GM20431 (cell line): Measurements from ENCODE around the gene NEGR1.

ENCODE experiments used
- in situ Hi-C: fragments of 300-500 bp; cut with MseI, MboI; formaldehyde crosslinking; loops from one replicate; pipeline ENCODE4 v1.15.0; 2020; ENCODE audit warnings: low sequenced_read_pairs; ENCODE audit not compliant: unreplicated experiment

NEGR1 gene

DNA sequence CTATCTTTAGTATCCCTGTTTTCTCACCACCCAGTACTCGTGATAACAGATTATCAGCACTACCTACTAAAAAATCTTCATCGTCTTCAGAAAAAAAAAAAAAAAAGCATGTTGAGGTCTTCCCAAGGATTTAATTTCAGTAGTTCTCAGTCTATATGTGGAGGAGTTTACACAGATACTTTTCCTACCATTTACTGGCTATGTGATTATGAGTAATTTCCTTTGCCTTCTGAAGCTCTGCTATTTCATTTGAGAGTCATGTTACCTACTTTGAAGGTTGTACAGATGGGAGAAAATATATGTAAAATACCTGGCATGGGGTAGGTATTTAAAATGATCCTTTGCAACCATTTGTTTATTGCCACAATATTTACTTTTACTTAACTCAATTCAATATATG, 399.7 kb downstream of the NEGR1 start:
- in situ Hi-C loops = no loop called here

GRCh38 chr1:71882226-71882625, 400.1 kb downstream of the NEGR1 start:
- in situ Hi-C loops = no loop called here

- in situ Hi-C loops = no loop called here
Measured at GRCh38 chr1:71881611-71882010, 400.7 kb downstream of the NEGR1 start.

- in situ Hi-C loops = no loop called here
Measured at GRCh38 chr1:71869326-71869725, 413.0 kb downstream of the NEGR1 start.

- in situ Hi-C loops = no loop called here
Measured at GRCh38 chr1:71862756-71863155, 419.6 kb downstream of the NEGR1 start.

- in situ Hi-C loops = no loop called here
Measured at GRCh38 chr1:71861022-71861421, 421.3 kb downstream of the NEGR1 start.

DNA sequence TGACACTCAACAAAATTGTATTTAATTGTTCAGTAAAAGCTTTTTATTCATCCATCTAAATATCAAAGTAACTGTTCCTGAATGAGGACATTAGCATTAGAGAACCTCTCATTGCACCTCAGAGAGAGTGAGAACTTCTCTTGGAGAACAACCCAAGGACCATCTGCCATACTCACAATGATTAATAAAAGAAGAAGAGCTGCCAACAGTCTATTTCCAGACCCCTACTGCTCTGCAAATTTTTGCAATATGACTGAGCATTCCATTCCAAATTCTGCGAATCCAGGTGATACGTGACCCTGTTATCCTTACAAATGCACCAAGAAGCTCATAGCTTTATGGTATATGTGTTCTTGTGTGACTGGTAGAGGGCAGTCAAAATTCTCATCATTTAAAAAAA, 422.5 kb downstream of the NEGR1 start:
- in situ Hi-C loops = no loop called here

DNA sequence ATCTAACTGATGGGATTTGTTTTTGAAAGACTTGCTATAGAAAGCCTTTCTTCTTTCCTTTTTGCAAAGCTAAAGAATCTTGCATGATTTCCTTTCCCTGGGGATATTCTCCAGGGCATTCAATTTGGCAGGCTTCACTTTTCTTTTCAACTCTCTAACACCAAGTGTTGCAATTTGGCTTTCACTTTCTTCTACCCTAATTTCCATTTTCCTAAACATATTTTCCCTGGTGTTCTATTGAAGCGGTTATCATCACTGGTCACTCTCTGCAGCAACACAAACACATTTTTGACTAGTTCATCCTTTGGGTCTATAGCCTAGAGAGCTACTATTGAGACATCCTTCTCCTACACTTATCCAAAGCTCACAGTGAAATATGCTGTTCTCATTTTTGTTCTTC, 424.5 kb downstream of the NEGR1 start:
- in situ Hi-C loops = no loop called here

DNA sequence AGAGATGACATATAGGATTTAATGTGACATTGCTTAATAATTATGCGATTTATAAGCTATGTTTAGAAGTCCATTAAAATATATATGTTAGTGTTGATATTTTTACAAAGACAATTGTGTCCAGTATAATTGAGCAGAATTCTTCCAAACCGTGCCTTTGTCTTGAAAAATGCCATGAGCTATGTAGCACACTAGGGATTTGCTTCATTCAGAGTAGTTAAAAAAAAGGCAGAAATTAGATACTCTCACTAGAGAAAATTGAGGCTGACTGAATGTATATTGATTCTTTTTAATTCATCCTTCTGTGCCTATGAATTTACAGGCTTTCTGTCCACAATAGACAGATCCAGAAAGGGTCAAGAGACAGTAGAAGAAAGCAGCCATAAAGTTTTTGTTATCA, 429.0 kb downstream of the NEGR1 start:
- in situ Hi-C loops = no loop called here

DNA sequence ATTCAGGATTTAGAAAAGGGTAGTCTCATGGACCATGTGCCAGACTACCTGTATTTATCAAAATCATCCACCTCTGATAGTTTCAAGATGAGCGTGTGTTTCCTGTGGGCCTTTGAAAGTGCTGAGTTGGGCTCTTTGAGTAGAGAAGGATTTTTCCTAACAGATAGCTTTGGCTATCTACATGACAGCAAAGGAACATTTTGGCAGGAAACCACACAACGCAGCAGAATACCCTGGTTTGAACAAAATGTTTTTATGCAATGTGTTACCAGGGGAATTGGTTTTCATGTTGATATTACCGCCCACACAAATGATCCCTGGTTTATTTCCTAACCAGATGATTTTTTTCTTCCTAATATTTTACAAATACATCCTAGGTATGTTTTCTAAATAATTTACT, 431.4 kb downstream of the NEGR1 start:
- in situ Hi-C loops = no loop called here

- in situ Hi-C loops = no loop called here
Measured at GRCh38 chr1:71850515-71850914, 431.8 kb downstream of the NEGR1 start.

- in situ Hi-C loops = no loop called here
Measured at GRCh38 chr1:71843012-71843411, 439.3 kb downstream of the NEGR1 start.

DNA sequence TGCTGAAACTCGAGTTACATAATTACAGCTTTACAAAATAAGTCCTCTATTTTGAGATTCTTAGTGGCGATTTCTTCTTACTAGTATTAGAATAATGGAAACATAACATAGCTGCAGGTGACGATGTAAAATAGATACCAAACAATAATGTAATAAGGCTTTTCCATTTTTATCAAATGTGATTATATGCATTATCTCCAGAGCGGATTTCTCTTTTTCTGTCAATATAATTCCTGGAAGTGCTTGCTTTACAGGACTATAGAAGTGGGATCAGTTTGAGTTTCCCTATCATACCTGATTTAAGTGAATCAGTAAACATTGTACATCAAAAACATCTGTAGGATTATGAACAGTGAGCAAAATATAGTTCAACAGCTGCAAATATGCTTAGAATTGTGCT, 442.5 kb downstream of the NEGR1 start:
- in situ Hi-C loops = no loop called here

DNA sequence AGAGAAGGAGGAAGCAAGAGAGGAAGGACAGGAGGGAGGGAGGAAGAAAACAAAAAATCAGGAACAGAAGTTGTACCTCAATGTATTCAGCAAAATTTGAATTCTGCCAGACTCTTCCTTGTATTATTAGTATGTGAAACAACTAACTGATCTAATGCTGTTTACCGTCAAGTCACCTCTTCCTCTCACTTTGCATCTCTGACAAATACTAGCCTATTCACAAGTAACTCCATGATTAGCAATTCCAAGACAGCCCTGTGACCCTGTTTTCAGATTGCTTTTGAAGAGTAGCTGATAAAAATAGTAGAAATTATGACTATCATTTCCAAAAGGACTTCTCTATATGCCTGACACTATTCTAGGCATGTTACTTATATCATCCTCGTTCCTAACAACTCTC, 445.4 kb downstream of the NEGR1 start:
- in situ Hi-C loops = no loop called here

- in situ Hi-C loops = no loop called here
Measured at GRCh38 chr1:71835442-71835813, 446.9 kb downstream of the NEGR1 start.

DNA sequence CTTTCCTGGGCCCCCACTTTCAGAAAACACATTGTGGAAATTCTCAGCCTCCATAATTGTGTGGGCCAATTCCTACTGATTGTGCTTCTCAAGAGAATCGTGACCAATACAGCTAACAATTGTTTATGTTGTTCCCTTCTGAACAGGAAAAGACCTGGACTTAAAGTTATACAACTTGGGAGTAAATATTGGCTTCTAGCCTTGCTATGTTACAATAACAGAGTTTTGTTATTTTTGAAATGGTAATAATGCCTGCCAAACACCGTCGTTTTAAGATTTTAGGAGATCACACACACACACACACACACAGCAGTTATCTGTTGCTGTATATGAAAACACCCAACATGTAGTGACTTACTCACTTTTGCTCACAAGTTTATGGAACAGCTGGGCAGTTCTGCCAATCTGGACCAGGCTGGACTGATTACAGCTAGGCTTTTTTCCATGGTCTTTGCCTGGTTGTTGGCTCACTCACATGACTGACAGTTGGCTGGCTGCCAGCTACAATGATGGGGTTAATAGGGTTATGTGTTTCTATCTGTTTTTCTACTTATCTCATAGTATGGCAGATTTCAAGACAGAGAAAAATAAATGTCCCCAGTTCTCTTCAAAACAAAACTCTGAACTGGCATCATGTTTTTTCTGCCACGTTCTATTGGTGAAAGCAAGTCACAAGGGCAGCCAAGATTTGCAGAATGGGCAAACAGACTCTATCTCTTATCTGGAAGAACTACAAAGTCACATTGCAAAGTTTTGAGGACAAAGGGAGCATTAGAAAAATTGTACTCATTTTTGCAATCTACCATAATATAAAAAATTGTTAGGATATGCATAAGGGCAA, 447.5 kb downstream of the NEGR1 start:
- in situ Hi-C loops = no loop called here

DNA sequence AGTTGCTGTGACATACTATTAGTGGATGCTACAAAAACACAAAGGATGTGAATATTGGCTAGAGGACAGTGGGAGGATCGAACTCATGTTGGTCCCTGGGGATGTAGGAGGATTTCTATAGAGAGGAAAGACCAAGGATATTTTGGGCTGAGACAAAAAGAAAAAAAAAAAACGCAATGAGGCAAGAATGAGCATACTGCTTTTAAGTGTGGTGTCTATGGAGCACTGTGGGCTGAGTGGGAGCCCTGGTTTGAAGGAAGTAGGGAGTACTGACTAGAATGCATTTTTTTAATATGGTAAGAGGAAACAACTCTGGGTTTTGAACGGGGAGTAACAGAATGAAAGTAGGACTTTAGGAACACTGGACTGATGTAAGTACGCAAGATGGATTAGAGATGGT, 450.7 kb downstream of the NEGR1 start:
- in situ Hi-C loops = no loop called here

- in situ Hi-C loops = no loop called here
Measured at GRCh38 chr1:71829346-71829745, 453.0 kb downstream of the NEGR1 start.

DNA sequence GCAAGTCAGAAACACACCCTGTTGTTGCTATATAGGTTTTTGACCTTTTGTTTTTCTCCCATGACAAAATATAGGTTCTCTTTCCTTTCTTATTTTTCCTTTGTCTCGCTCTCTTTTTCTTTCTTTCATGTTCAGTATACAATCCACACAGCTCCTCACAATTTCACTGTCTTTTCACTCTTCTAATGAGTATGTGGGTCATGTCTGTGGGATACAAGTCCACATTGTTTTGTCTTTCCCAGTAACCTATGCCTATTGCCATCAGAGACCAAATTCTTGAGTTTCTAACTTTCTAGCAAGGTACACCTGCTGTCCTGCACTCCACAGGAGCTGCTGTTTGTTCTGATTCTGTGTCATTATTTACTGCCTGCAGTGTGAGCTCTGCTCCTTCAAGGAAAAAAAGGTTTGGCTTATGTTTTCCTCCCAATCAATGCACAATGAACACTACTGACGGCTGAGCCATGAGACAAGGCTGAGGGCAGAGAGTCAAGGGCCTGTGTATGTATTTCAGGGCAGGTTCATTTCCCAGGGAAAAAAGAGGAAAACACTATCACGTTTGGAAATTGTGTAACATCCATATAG, 453.8 kb downstream of the NEGR1 start:
- in situ Hi-C loops = no loop called here

- in situ Hi-C loops = no loop called here
Measured at GRCh38 chr1:71823708-71824305, 458.5 kb downstream of the NEGR1 start.

DNA sequence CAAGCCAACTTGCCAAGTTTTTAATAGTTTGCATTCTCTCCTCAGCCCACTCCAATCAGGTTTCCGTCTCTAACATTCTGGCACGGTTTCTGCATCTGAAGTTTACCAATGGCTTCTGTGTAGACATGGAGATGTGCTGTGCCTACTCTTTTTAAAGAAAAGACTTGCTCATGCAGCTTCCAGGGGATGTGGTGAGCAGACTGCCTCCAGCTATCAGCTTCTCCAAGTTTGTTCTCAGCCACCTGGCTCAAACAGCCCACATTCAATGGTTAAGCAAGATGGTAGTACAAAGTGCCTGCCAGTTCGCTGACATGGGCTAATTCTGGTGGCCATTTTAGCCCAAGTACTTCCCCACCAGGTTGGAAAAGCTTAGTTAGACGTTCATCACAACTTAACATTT, 465.3 kb downstream of the NEGR1 start:
- in situ Hi-C loops = no loop called here

- in situ Hi-C loops = no loop called here
Measured at GRCh38 chr1:71809085-71809484, 473.3 kb downstream of the NEGR1 start.
